Measurements from ENCODE around the gene TXN2.

The TXN2 gene

GRCh38 chr22:36443198-36443770 lies 38.2 kb downstream of the TXN2 start:
- peaks cover 0 to 3% of the 10 kb centered on the region in 2 donors for H3K9me3 ChIP-seq (ENCODE audit: control insufficient read depth in 2 of 2, low read length in 2 of 2)
- H3K27ac ChIP-seq (ENCODE audit: low read length) = no peak overlapping the region
- H3K4me3 ChIP-seq (ENCODE audit: low read length in 2 of 2) = no peak overlapping the region
- peaks cover 3% of the 10 kb centered on the region for H3K4me1 ChIP-seq (ENCODE audit: control insufficient read depth, insufficient read depth, low read length)
- H3K36me3 ChIP-seq (ENCODE audit: control insufficient read depth in 2 of 2, insufficient read depth in 2 of 2, low read length in 2 of 2) = no peaks in the 10 kb centered on the region
- H3K27me3 ChIP-seq (ENCODE audit: control insufficient read depth in 1 of 2, insufficient read depth in 2 of 2, low read length in 2 of 2) = no peaks in the 10 kb centered on the region
- H3K9ac ChIP-seq (ENCODE audit: low read length in 2 of 2) = no peak overlapping the region

DNA sequence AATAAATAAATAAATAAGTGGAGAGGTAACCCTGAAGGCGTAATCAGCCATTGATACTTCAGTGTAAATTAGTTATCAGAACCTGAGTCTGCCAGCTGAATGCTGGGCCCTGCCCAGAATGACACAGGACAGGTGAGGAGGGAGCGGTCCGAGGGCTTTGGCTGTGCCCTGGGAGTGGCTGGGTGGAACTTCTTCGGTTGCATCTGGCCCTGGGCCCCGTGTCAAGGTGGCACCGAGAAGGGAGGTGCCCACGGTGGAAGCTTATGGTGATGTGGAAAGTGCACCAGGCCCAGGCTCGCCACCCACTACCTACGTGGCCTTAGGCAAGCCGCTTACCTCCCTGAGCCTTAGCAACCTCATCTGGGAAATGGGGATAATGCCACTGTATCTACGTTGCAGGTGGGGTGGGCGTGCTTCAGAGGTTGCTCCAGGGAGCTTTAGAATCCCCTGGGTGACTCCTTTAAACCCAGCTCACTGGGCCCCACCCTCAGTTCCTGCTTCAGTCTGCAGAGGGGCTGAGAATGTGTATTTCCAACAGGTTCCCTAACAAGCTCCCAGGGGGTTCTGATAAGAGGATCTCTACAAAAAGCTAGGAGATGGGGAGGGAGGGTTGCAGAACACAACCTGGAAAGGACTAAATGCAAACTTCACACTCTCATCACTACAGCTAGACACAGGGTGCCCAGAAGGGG lies 38.8 kb downstream of the TXN2 start:
- H3K27ac ChIP-seq (ENCODE audit: low read length) = no peak overlapping the region
- H3K9ac ChIP-seq (ENCODE audit: low read length in 2 of 2) = no peak overlapping the region
- H3K4me1 ChIP-seq (ENCODE audit: control insufficient read depth, insufficient read depth, low read length) = peaks cover 3% of the 10 kb centered on the region

DNA sequence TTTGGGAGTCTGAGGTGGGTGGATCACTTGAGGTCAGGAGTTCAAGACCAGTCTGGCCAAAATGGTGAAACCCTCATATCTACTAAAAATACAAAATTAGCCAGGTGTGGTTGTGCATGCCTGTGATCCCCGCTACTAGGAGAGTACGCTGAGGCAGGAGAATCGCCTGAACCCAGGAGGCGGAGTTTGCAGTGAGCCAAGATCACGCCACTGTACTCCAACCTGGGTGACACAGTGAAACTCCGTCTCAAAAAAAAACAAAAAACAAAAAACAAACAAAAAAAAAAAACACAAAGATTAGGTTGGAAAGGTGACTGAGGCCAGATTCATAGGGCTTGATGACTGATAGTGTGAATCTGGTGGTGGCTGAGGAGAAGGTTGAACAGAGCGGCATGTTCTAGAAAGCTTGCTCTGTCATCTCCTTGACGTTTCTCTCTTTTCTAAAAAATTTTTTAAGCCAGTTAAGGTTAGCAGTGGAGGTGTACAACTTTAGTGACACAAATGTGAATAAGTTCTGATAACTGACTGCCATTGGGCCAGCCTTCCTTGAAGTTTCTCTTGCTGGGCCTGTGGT lies 40.9 kb downstream of the TXN2 start:
- H3K9ac ChIP-seq (ENCODE audit: low read length in 2 of 2) = no peak overlapping the region
- H3K27ac ChIP-seq (ENCODE audit: low read length) = no peak overlapping the region
- peaks cover 3% of the 10 kb centered on the region for H3K4me1 ChIP-seq (ENCODE audit: control insufficient read depth, insufficient read depth, low read length)
- H3K9me3 ChIP-seq (ENCODE audit: control insufficient read depth in 2 of 2, low read length in 2 of 2) = peaks cover 0 to 3% of the 10 kb centered on the region in 2 donors
- no peak overlapping the region for H3K4me3 ChIP-seq (ENCODE audit: low read length in 2 of 2)
- no peaks in the 10 kb centered on the region for H3K36me3 ChIP-seq (ENCODE audit: control insufficient read depth in 2 of 2, insufficient read depth in 2 of 2, low read length in 2 of 2)
- no peaks in the 10 kb centered on the region for H3K27me3 ChIP-seq (ENCODE audit: control insufficient read depth in 1 of 2, insufficient read depth in 2 of 2, low read length in 2 of 2)

More for the DNA sequence above, 38.8 kb downstream of the TXN2 start:
- Histone ChIP-seq H3K27me3 (ENCODE audit: control insufficient read depth in 1 of 2, insufficient read depth in 2 of 2, low read length in 2 of 2) (no peaks in the 10 kb centered on the region), H3K4me3 (ENCODE audit: low read length in 2 of 2) (no peak overlapping the region), H3K9me3 (ENCODE audit: control insufficient read depth in 2 of 2, low read length in 2 of 2) (peaks cover 0 to 3% of the 10 kb centered on the region in 2 donors), H3K36me3 (ENCODE audit: control insufficient read depth in 2 of 2, insufficient read depth in 2 of 2, low read length in 2 of 2) (no peaks in the 10 kb centered on the region)

DNA sequence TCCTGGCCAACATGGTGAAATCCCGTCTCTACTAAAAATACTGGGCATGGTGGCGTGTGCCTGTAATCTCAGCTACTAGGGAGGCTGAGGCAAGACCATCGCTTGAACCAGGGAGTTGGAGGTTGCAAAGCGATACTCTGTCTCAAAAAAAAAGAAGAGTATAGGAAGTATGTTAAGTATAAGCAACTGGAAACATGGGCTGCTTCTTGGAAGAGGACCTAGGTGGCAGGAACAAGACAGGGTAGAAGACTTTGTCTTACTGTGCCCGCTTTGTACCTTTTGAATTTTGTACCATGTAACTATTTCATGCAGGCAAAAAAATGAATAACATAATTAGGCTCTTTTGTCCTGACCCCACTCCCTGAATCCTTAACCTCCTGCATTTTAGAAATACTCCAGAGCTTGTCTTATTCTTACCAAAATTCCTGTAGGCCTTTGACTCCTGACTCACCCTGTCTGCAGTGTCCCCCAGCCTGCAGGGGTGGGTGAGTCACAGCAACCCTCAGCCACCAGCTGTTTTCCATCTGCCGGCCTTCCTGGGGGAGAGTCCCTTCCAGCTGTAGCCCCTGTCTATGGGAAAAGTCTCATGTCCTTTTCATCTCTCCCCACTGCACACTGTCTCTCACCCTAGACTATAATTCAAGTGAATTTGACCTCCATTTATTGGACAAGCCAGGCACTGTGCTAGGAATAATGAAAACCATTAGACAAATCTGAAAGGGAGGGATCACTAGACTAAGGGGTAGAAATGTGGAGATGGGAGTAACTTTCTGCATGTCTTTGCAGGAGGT lies 41.8 kb downstream of the TXN2 start:
- Histone ChIP-seq H3K4me1 (ENCODE audit: control insufficient read depth, insufficient read depth, low read length) (no peaks in the 10 kb centered on the region), H3K9me3 (ENCODE audit: control insufficient read depth in 2 of 2, low read length in 2 of 2) (no peaks in the 10 kb centered on the region), H3K27ac (ENCODE audit: low read length) (no peak overlapping the region), H3K4me3 (ENCODE audit: low read length in 2 of 2) (no peak overlapping the region), H3K27me3 (ENCODE audit: control insufficient read depth in 1 of 2, insufficient read depth in 2 of 2, low read length in 2 of 2) (no peaks in the 10 kb centered on the region), H3K36me3 (ENCODE audit: control insufficient read depth in 2 of 2, insufficient read depth in 2 of 2, low read length in 2 of 2) (no peaks in the 10 kb centered on the region), H3K9ac (ENCODE audit: low read length in 2 of 2) (no peak overlapping the region)

DNA sequence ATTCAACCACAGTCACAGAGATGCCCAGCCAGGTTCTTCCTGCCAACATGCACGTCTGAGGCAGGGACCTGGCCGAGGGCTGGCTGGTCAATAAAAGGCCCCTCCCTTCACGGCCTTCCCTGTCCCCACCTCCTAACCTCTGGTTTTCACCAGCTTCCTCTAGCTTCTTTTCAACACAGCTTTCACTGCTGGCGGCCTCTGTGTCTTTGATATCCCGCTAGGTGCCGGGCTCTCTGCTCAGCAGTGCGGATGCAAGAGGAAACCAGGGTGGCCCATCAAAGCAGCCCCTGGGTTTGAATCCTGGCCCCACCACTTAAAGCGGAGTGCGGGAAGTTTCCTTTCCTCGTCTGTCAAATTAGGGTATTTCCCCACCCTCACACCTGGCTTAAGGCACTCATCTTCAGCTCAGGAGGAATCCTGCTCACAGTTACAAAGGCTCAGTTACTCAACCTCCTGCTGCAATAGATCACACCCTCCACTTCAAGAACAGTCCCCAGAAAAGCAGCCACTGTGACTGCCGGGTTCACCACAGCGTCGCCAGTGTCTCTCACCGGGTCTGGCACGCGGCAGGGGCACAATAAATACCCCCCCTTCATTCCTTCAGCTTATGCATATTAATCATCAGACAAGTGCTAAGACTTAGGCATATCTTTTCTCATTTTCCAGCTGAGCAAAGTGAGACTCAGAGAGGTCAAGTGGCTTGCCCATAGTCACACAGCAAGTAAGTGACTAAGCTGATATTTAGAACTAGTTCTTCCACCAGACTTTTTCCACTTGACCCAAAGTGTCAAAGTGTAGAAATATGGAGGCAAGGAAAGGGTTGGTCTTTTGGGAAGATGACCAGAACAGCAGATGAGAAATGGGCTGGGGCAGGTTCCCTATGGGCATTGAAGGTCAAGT lies 45.7 kb downstream of the TXN2 start:
- Histone ChIP-seq H3K27me3 (ENCODE audit: control insufficient read depth in 1 of 2, insufficient read depth in 2 of 2, low read length in 2 of 2) (no peaks in the 10 kb centered on the region), H3K9me3 (ENCODE audit: control insufficient read depth in 2 of 2, low read length in 2 of 2) (no peaks in the 10 kb centered on the region), H3K4me1 (ENCODE audit: control insufficient read depth, insufficient read depth, low read length) (no peaks in the 10 kb centered on the region), H3K36me3 (ENCODE audit: control insufficient read depth in 2 of 2, insufficient read depth in 2 of 2, low read length in 2 of 2) (no peaks in the 10 kb centered on the region), H3K4me3 (ENCODE audit: low read length in 2 of 2) (no peak overlapping the region), H3K27ac (ENCODE audit: low read length) (no peak overlapping the region), H3K9ac (ENCODE audit: low read length in 2 of 2) (no peak overlapping the region)

GRCh38 chr22:36433318-36434231 lies 47.9 kb downstream of the TXN2 start:
- no peaks in the 10 kb centered on the region for H3K27me3 ChIP-seq (ENCODE audit: control insufficient read depth in 1 of 2, insufficient read depth in 2 of 2, low read length in 2 of 2)
- no peaks in the 10 kb centered on the region for H3K4me1 ChIP-seq (ENCODE audit: control insufficient read depth, insufficient read depth, low read length)
- H3K9ac ChIP-seq (ENCODE audit: low read length in 2 of 2) = no peak overlapping the region
- H3K9me3 ChIP-seq (ENCODE audit: control insufficient read depth in 2 of 2, low read length in 2 of 2) = no peaks in the 10 kb centered on the region
- no peak overlapping the region for H3K4me3 ChIP-seq (ENCODE audit: low read length in 2 of 2)
- no peak overlapping the region for H3K27ac ChIP-seq (ENCODE audit: low read length)
- no peaks in the 10 kb centered on the region for H3K36me3 ChIP-seq (ENCODE audit: control insufficient read depth in 2 of 2, insufficient read depth in 2 of 2, low read length in 2 of 2)

DNA sequence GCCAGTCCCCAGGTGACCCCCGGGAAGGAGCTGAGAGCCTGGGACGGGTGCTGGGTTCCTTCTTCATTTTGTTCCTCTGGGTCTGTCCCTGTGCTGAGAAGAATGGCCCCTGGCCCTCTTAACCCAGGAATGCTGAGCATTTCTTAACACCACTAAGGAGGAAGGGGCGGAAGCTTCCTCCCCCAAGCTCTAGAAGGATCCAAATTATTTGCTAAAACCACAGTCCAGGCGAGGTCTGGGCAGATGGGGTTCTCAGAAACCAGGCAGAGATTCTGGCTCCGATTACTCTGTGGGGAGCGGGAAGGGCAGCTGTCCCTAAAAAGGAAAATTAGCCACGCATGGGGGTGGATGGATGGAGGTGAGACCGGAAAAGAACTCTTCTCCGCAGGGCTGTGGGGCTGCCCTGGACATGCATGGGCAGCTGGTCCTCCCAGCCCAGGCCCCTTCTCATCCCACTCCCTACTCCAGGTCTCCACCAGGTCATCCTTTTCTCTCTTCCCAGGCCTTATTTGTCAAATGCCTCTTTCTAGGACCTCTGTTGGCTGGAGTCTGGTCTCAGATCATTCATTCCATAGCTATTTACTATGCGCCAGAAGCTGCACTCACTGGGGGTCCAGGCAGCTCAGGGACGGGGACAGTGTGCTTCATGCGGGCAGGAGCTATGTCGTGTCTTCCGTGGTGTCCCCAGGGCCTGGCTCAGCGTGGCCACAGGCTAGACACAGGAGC lies 48.7 kb downstream of the TXN2 start:
- Histone ChIP-seq H3K4me3 (ENCODE audit: low read length in 2 of 2) (no peak overlapping the region), H3K36me3 (ENCODE audit: control insufficient read depth in 2 of 2, insufficient read depth in 2 of 2, low read length in 2 of 2) (no peaks in the 10 kb centered on the region), H3K9me3 (ENCODE audit: control insufficient read depth in 2 of 2, low read length in 2 of 2) (no peaks in the 10 kb centered on the region), H3K4me1 (ENCODE audit: control insufficient read depth, insufficient read depth, low read length) (no peaks in the 10 kb centered on the region), H3K27me3 (ENCODE audit: control insufficient read depth in 1 of 2, insufficient read depth in 2 of 2, low read length in 2 of 2) (no peaks in the 10 kb centered on the region), H3K9ac (ENCODE audit: low read length in 2 of 2) (no peak overlapping the region), H3K27ac (ENCODE audit: low read length) (no peak overlapping the region)

DNA sequence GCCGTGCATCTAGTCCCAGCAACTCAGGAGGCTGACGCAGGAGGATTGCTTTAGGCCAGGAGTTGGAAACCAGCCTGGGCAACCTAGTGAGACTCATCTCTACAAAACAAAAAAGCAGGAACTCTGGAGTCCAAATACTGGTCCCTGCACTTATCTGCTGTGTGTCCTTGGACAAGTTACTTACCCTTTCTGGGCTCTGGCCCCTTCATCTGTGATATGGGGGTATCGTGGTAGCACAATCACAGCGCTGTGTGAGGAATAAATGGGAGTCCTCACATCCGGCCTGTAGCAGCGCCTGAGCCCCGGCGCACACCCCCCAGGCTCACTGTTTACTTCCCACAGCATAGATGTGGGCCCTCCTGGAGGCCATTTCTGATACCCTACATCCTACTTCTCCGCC lies 49.5 kb downstream of the TXN2 start:
- Histone ChIP-seq H3K27me3 (ENCODE audit: control insufficient read depth in 1 of 2, insufficient read depth in 2 of 2, low read length in 2 of 2) (no peaks in the 10 kb centered on the region), H3K27ac (ENCODE audit: low read length) (no peak overlapping the region), H3K9me3 (ENCODE audit: control insufficient read depth in 2 of 2, low read length in 2 of 2) (no peaks in the 10 kb centered on the region), H3K9ac (ENCODE audit: low read length in 2 of 2) (no peak overlapping the region), H3K36me3 (ENCODE audit: control insufficient read depth in 2 of 2, insufficient read depth in 2 of 2, low read length in 2 of 2) (no peaks in the 10 kb centered on the region), H3K4me1 (ENCODE audit: control insufficient read depth, insufficient read depth, low read length) (no peaks in the 10 kb centered on the region), H3K4me3 (ENCODE audit: low read length in 2 of 2) (no peak overlapping the region)

- no peaks in the 10 kb centered on the region for H3K9me3 ChIP-seq (ENCODE audit: control insufficient read depth in 2 of 2, low read length in 2 of 2)
- no peaks in the 10 kb centered on the region for H3K4me1 ChIP-seq (ENCODE audit: control insufficient read depth, insufficient read depth, low read length)
Observed at GRCh38 chr22:36430863-36431262, 50.6 kb downstream of the TXN2 start.

More at GRCh38 chr22:36430863-36431262, 50.6 kb downstream of the TXN2 start:
- no peak overlapping the region for H3K4me3 ChIP-seq (ENCODE audit: low read length in 2 of 2)
- no peaks in the 10 kb centered on the region for H3K36me3 ChIP-seq (ENCODE audit: control insufficient read depth in 2 of 2, insufficient read depth in 2 of 2, low read length in 2 of 2)
- H3K27me3 ChIP-seq (ENCODE audit: control insufficient read depth in 1 of 2, insufficient read depth in 2 of 2, low read length in 2 of 2) = no peaks in the 10 kb centered on the region
- H3K27ac ChIP-seq (ENCODE audit: low read length) = no peak overlapping the region
- no peak overlapping the region for H3K9ac ChIP-seq (ENCODE audit: low read length in 2 of 2)

Data from stomach smooth muscle (tissue), 2 donors.